IMR-90 (cell line): ENCODE results near the gene BCAS3. TPM values are rescaled to one million over a fixed set of nuclear protein-coding genes. Genes with fewer than 3 reads are reported as not detected.

Experiments used
- ATAC-seq: fragments of 200-7000 bp; cut with Tn5 transposase; 2 replicates; pipeline ENCODE4 v1.9.1; 2020; ENCODE audit warnings: low read depth, mild to moderate bottlenecking, moderate library complexity
- BruUV-seq: library from RNA; stranded (reverse); fragments of 400-500 nt; replicated peaks from 2 replicates; lab custom pipeline; 2021; lab: Mats Ljungman, UMichigan
- CTCF ChIA-PET: fragments of 300-600 bp; formaldehyde crosslinking; extraction: SDS; loops from one replicate; lab custom pipeline; 2021; ENCODE audit warnings: antibody characterized with exemption; lab: Yijun Ruan, JAX
- POLR2A ChIA-PET: fragments of 300-600 bp; sonication (Branson Sonifier 250); formaldehyde crosslinking; loops from one replicate; lab custom pipeline; 2022; ENCODE audit warnings: antibody characterized with exemption; ENCODE audit not compliant: unreplicated experiment; lab: Charles Lee
- DNase-seq: peaks from one replicate; pipeline ENCODE4 v3.0.0; 2013
- H2AFZ ChIP-seq: replicated peaks from 2 replicates; pipeline ENCODE3; 2013; ENCODE audit warnings: low read length, mild to moderate bottlenecking; ENCODE audit not compliant: poor library complexity
- H2AK5ac ChIP-seq: 2 replicates; pipeline ENCODE4 v1.6.1; 2013; ENCODE audit warnings: low read depth, low read length, inconsistent platforms
- H2AK9ac ChIP-seq: replicated peaks from 2 replicates; pipeline ENCODE3; 2013; ENCODE audit warnings: mild to moderate bottlenecking, low read depth, low read length, moderate library complexity; ENCODE audit not compliant: poor library complexity
- H2BK120ac ChIP-seq: 2 replicates; pipeline ENCODE4 v1.6.1; 2013; ENCODE audit warnings: low read depth, low read length, inconsistent platforms
- H2BK15ac ChIP-seq: 3 replicates; pipeline ENCODE4 v1.6.1; 2013; ENCODE audit warnings: low read depth, low read length, inconsistent platforms
- H2BK20ac ChIP-seq: 2 replicates; pipeline ENCODE4 v1.6.1; 2013; ENCODE audit warnings: low read depth, mild to moderate bottlenecking, inconsistent platforms, low read length, moderate library complexity
- H2BK5ac ChIP-seq: 2 replicates; pipeline ENCODE4 v1.6.1; 2013; ENCODE audit warnings: mild to moderate bottlenecking, low read depth, low read length, inconsistent platforms; ENCODE audit not compliant: poor library complexity, severe bottlenecking
- H3K14ac ChIP-seq: replicated peaks from 2 replicates; pipeline ENCODE4 v1.6.1; 2013; ENCODE audit warnings: low read depth, low read length, inconsistent platforms
- H3K18ac ChIP-seq: 2 replicates; pipeline ENCODE4 v1.6.1; 2013; ENCODE audit warnings: low read depth, low read length, control low read depth
- H3K23ac ChIP-seq: 2 replicates; pipeline ENCODE4 v1.6.1; 2013; ENCODE audit warnings: low read depth, low read length, inconsistent platforms
- H3K27ac ChIP-seq: 2 replicates; pipeline ENCODE4 v1.5.1; 2013; ENCODE audit warnings: mild to moderate bottlenecking, control low read depth, low read length; ENCODE audit not compliant: insufficient read depth
- H3K27me3 ChIP-seq: 2 replicates; pipeline ENCODE4 v1.6.1; 2013; ENCODE audit warnings: low read length; ENCODE audit not compliant: control insufficient read depth, insufficient read depth
- H3K36me3 ChIP-seq: 2 replicates; pipeline ENCODE4 v1.6.1; 2013; ENCODE audit warnings: low read length, mixed read lengths; ENCODE audit not compliant: control insufficient read depth, insufficient read depth
- H3K4ac ChIP-seq: 2 replicates; pipeline ENCODE4 v1.6.1; 2013; ENCODE audit warnings: low read depth, low read length, inconsistent platforms
- H3K4me1 ChIP-seq: 2 replicates; pipeline ENCODE4 v1.6.1; 2013; ENCODE audit warnings: low read length, mixed read lengths; ENCODE audit not compliant: control insufficient read depth, insufficient read depth
- H3K4me2 ChIP-seq: 2 replicates; pipeline ENCODE4 v1.6.1; 2013; ENCODE audit warnings: low read depth, mild to moderate bottlenecking, control low read depth, low read length, moderate library complexity
- H3K4me3 ChIP-seq: 2 replicates; pipeline ENCODE4 v1.5.1; 2013; ENCODE audit warnings: low read depth, mild to moderate bottlenecking, control low read depth, low read length, moderate library complexity; ENCODE audit not compliant: insufficient read depth
- H3K56ac ChIP-seq: 2 replicates; pipeline ENCODE4 v1.6.1; 2013; ENCODE audit warnings: low read length, inconsistent platforms; ENCODE audit not compliant: insufficient read depth; ENCODE audit errors: extremely low read depth
- H3K79me1 ChIP-seq, 2 experiments: 2 replicates each; pipeline ENCODE4 v1.6.1; 2013; ENCODE audit warnings: low read length in 2 of 2, inconsistent platforms in 1 of 2, low read depth in 1 of 2
- H3K9ac ChIP-seq: 2 replicates; pipeline ENCODE4 v1.6.1; 2013; ENCODE audit warnings: low read depth, low read length, control low read depth
- H3K9me1 ChIP-seq: 2 replicates; pipeline ENCODE4 v1.6.1; 2013; ENCODE audit warnings: low read length, inconsistent platforms; ENCODE audit not compliant: insufficient read depth
- H3K9me3 ChIP-seq: 2 replicates; pipeline ENCODE4 v1.6.1; 2013; ENCODE audit warnings: low read length; ENCODE audit not compliant: control insufficient read depth, insufficient read depth
- H4K20me1 ChIP-seq: 2 replicates; pipeline ENCODE4 v1.6.1; 2013; ENCODE audit warnings: low read length, inconsistent platforms; ENCODE audit not compliant: insufficient read depth
- H4K5ac ChIP-seq: 2 replicates; pipeline ENCODE4 v1.6.1; 2013; ENCODE audit warnings: mild to moderate bottlenecking, low read depth, low read length, control low read depth
- H4K8ac ChIP-seq, 2 experiments: 2 replicates each; pipeline ENCODE4 v1.6.1; 2013; ENCODE audit warnings: low read depth in 2 of 2, low read length in 2 of 2, control low read depth in 1 of 2, inconsistent platforms in 1 of 2
- H4K91ac ChIP-seq: 2 replicates; pipeline ENCODE4 v1.6.1; 2013; ENCODE audit warnings: low read depth, low read length, inconsistent platforms; ENCODE audit not compliant: insufficient read depth
- ELK1 ChIP-seq: fragments of 150-350 bp; IDR thresholded peaks from 2 replicates; pipeline ENCODE4 v1.6.1; 2016; ENCODE audit warnings: low read depth, mild to moderate bottlenecking, low read length, moderate library complexity, borderline replicate concordance
- SMC3 ChIP-seq: fragments of 150-350 bp; IDR thresholded peaks from 2 replicates; pipeline ENCODE4 v1.6.1; 2016; ENCODE audit warnings: low read depth, mild to moderate bottlenecking, antibody characterized with exemption, low read length, moderate library complexity
- WGBS, 2 experiments: methylation state at CpG; one replicate each; pipeline versions ENCODE4 v1.1.5 to v1.1.7; 2013; ENCODE audit warnings: missing lambda C conversion rate in 2 of 2; ENCODE audit not compliant: insufficient read length in 1 of 2; ENCODE audit errors: extremely low coverage in 2 of 2; 5-methylcytosine and 5-hydroxymethylcytosine counted together
- dilution Hi-C: fragments of 300-500 bp; cut with HindIII; formaldehyde crosslinking; loops from one replicate; pipeline ENCODE4 v1.14.3; 2018; ENCODE audit warnings: low sequenced_read_pairs; ENCODE audit not compliant: unreplicated experiment
- in situ Hi-C: fragments of 300-500 bp; cut with MboI; formaldehyde crosslinking; loops from 3 replicates; pipeline ENCODE4 v1.14.3; 2019; ENCODE audit warnings: low sequenced_read_pairs, inconsistent platforms, mixed read lengths
- intact Hi-C: fragments of 100-400 bp; cut with micrococcal nuclease; formaldehyde crosslinking; loops from 2 replicates; pipeline ENCODE4 v1.10.0; 2022
- polyA plus RNA-seq, 3 experiments: library from polyadenylated mRNA; depleted of rRNA; stranded (reverse); fragments of >200 nt; gene quantifications; 2 replicates each; pipeline ENCODE4 v1.2.3, GENCODE V29; 2012; ENCODE audit warnings: low replicate concordance in 1 of 3
- total RNA-seq: library from RNA; depleted of rRNA; stranded (reverse); fragments of >200 nt; gene quantifications from 2 replicates; pipeline ENCODE4 v1.2.3, GENCODE V29; 2012

BCAS3 gene
- total and polyA plus RNA-seq, 2 of the 4 experiments (the other 2 are of a cell fraction), result 6.3 to 27.1 TPM

- Histone ChIP-seq H3K4me1 (peaks cover 11% of the 10 kb centered on the region), H2AFZ (no peak overlapping the region), H3K56ac (no peak overlapping the region), H2BK120ac (peak overlapping the region; percentile 21), H3K18ac (peak overlapping the region; percentile 82), H2BK20ac (peak overlapping the region; percentile 59; the same call in 1 of the 2 replicates), H3K4ac (peak overlapping the region; percentile 68; the same call in 1 of the 2 replicates), H3K23ac (peak overlapping the region; percentile 64), H3K9me1 (peaks cover 6% of the 10 kb centered on the region; the same call in 1 of the 2 replicates), H4K8ac (peak overlapping the region; percentile 2 to 22; a peak in 1 of 4 replicates), H3K9me3 (no peaks in the 10 kb centered on the region), H3K27ac (0 out of 2 replicates have a peak overlapping the region, but pooled peaks have one; percentile 7), H3K27me3 (no peaks in the 10 kb centered on the region), H3K79me1 (no peaks in the 10 kb centered on the region), H2AK9ac (no peak overlapping the region), H3K14ac (peak overlapping the region; percentile 31), H2AK5ac (peak overlapping the region; percentile 80), H3K4me3 (no peak overlapping the region), H2BK15ac (peak overlapping the region; percentile 72; the same call in 2 of the 3 replicates), H3K4me2 (no peak overlapping the region), H4K20me1 (no peaks in the 10 kb centered on the region), H4K5ac (peak overlapping the region; percentile 77), H4K91ac (peak overlapping the region; percentile 42; the same call in 1 of the 2 replicates), H3K9ac (no peak overlapping the region), H3K36me3 (no peaks in the 10 kb centered on the region), H2BK5ac (no peak overlapping the region)
- CTCF ChIA-PET, result interaction anchor here (1.1 kb wide), 1 partner anchor 48 kb away, joined by 3 read pairs; no protein-coding TSS in a partner anchor
- intact Hi-C loops (no loop called here), dilution Hi-C loops (no loop called here), in situ Hi-C loops (no loop called here)
- TF ChIP-seq SMC3 (no peak), ELK1 (no peak)
- no peak for DNase-seq
- no peak; the same call in 1 of the 2 replicates for ATAC-seq
- POLR2A ChIA-PET, result no interaction called here
- 60% methylated on average over 1 of the region's 3 CpGs; no CpG with 5 or more reads in 1 of the 2 experiments for WGBS, 2 experiments
- no TSS peak for BruUV-seq
Measured at GRCh38 chr17:61259360-61259759, 581.7 kb downstream of the BCAS3 start.
